Measurements from ENCODE around the gene SPESP1. TPM values are rescaled to one million over a fixed set of nuclear protein-coding genes. Genes with fewer than 3 reads are reported as not detected.
A peak's percentile ranks its signal among the peaks of the same experiment; 100 is the strongest.

SPESP1 gene
- total RNA-seq: 1 to 10 TPM; 1.5 to 9.2 TPM
- long read RNA-seq, transcript SPESP1-201 (2 exons, 1,431 nt): major isoform, 9 of 9 reads
- long read RNA-seq, partial matches to known transcripts: 0 of 9 reads
- long read RNA-seq, other reads (novel, unspliced or antisense): 0 of 9 reads

- peak; percentile 68 for DNase-seq
- peak; percentile 88 to 97 for ATAC-seq
- intact Hi-C loops (cut with DNase I): no loop called here
Measured at GRCh38 chr15:68930268-68931022, at the start of gene SPESP1. SPESP1 (plus strand) TSS chr15:68930525; CDS start chr15:68930654, 129 bp downstream.

GRCh38 chr15:68885070-68885469 is 45.3 kb upstream of the SPESP1 start:
- ATAC-seq (peak; percentile 39 to 41), DNase-seq (no peak)
- intact Hi-C loops (cut with DNase I): no loop called here

GRCh38 chr15:68887120-68887519 is 43.2 kb upstream of the SPESP1 start:
- intact Hi-C loops (cut with DNase I): no loop called here
- ATAC-seq: no peak
- no peak for DNase-seq

- DNase-seq (no peak), ATAC-seq (no peak)
- intact Hi-C loops (cut with DNase I): no loop called here
Measured at GRCh38 chr15:68887819-68888218, 42.5 kb upstream of the SPESP1 start.

- DNase-seq: no peak
- intact Hi-C loops (cut with DNase I): no loop called here
- no peak for ATAC-seq
Measured at GRCh38 chr15:68888419-68888818, 41.9 kb upstream of the SPESP1 start.

- intact Hi-C loops (cut with DNase I): no loop called here
Measured at GRCh38 chr15:68894208-68894607, 36.1 kb upstream of the SPESP1 start.

GRCh38 chr15:68896178-68896577 is 34.1 kb upstream of the SPESP1 start:
- ATAC-seq (no peak), DNase-seq (no peak)
- intact Hi-C loops (cut with DNase I): no loop called here

More at GRCh38 chr15:68894208-68894607, 36.1 kb upstream of the SPESP1 start:
- ATAC-seq: no peak
- no peak for DNase-seq

- no peak for DNase-seq
- intact Hi-C loops (cut with DNase I): no loop called here
Measured at GRCh38 chr15:68897016-68897415, 33.3 kb upstream of the SPESP1 start.

GRCh38 chr15:68900027-68900426 is 30.3 kb upstream of the SPESP1 start:
- no peak for DNase-seq
- ATAC-seq: no peak
- intact Hi-C loops (cut with DNase I): no loop called here

More at GRCh38 chr15:68897016-68897415, 33.3 kb upstream of the SPESP1 start:
- ATAC-seq: no peak

- ATAC-seq (no peak), DNase-seq (no peak)
- intact Hi-C loops (cut with DNase I): no loop called here
Measured at GRCh38 chr15:68907396-68907923, 22.9 kb upstream of the SPESP1 start.

- no peak for DNase-seq
- no peak for ATAC-seq
- intact Hi-C loops (cut with DNase I): no loop called here
Measured at GRCh38 chr15:68909601-68910100, 20.7 kb upstream of the SPESP1 start.

GRCh38 chr15:68910341-68910740 is 20.0 kb upstream of the SPESP1 start:
- intact Hi-C loops (cut with DNase I): no loop called here
- ATAC-seq (no peak), DNase-seq (no peak)

GRCh38 chr15:68910816-68911215 is 19.5 kb upstream of the SPESP1 start:
- intact Hi-C loops (cut with DNase I): no loop called here
- DNase-seq: no peak
- no peak for ATAC-seq

- ATAC-seq (no peak), DNase-seq (no peak)
- intact Hi-C loops (cut with DNase I): no loop called here
Measured at GRCh38 chr15:68921926-68922325, 8.4 kb upstream of the SPESP1 start.

- ATAC-seq: peak; percentile 82 to 90
- intact Hi-C loops (cut with DNase I): loop anchor here in 1 of 2 donors (5.0 kb wide), 1 partner anchor 373 kb away; no protein-coding TSS in a partner anchor
- DNase-seq: peak; percentile 79
Measured at GRCh38 chr15:68924866-68925560, 5.3 kb upstream of the SPESP1 start.

GRCh38 chr15:68933001-68933400 is 2.7 kb downstream of the SPESP1 start:
- ATAC-seq: no peak
- DNase-seq: no peak
- intact Hi-C loops (cut with DNase I): no loop called here

- no peak for ATAC-seq
- no peak for DNase-seq
- intact Hi-C loops (cut with DNase I): no loop called here
Measured at GRCh38 chr15:68934341-68934740, 4.0 kb downstream of the SPESP1 start.

GRCh38 chr15:68935400-68935937 is 5.1 kb downstream of the SPESP1 start:
- DNase-seq (no peak), ATAC-seq (no peak)
- intact Hi-C loops (cut with DNase I): no loop called here

GRCh38 chr15:68939501-68939900 is 9.2 kb downstream of the SPESP1 start:
- intact Hi-C loops (cut with DNase I): no loop called here
- ATAC-seq (no peak), DNase-seq (no peak)

- intact Hi-C loops (cut with DNase I): no loop called here
- DNase-seq: no peak
- no peak for ATAC-seq
Measured at GRCh38 chr15:68951813-68952212, 21.5 kb downstream of the SPESP1 start.

Measured in left cardiac atrium (tissue), 4 donors.